Measurements from ENCODE around the gene NELFB. TPM values are rescaled to one million over a fixed set of nuclear protein-coding genes. Genes with fewer than 3 reads are reported as not detected.

Gene NELFB
- total and polyA plus RNA-seq, 3 donors from 2014 or later = 55.0 to 76.7 (median 60.9) TPM

DNA sequence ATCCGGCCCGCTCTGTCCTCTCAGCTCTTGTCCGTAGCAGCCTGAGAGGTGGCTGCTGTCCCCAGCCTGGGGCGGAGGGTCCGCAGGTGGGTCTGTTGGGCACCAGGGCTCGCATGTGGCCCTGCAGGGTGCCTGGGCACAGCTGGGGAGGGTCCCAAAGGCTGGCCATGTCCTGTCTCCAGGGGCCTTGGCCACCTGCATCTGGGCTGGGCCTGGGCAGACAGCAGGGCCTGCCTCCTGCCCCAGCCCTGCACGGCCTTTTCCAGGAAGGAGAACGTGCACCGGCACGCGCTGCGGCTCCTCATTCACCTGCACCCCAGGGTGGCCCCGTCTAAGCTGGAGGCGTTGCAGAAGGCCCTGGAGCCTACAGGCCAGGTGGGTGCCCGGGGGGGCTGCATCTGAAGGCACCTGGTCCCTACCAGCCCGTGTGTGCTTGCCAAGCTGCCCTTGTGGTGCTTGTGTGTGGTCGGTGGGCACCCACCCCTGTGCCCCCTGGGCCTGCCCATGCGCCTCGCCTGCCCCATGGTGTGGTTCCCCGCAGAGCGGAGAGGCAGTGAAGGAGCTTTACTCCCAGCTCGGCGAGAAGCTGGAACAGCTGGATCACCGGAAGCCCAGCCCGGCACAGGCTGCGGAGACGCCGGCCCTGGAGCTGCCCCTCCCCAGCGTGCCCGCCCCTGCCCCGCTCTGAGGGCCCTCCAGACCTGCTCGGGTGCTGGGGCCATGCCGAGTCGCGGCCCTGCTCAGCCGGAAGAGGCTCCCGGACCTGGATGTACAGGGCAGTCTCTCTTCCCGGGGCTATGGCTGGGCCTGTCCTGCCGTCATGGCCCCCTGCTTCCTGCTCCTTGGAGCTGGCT lies 17.3 kb downstream of the NELFB start:
- H3K9me3 ChIP-seq = no peaks in the 10 kb centered on the region
- peaks cover 22% of the 10 kb centered on the region for H3K4me1 ChIP-seq
- WGBS, 2 donors = 92 to 95% methylated on average over 9 to 36 of the region's 39 CpGs
- H3K36me3 ChIP-seq (ENCODE audit: low read depth, missing control alignments) = no peaks in the 10 kb centered on the region
- H3K4me3 ChIP-seq = no peak overlapping the region
- H3K27ac ChIP-seq = no peak overlapping the region
- TF ChIP-seq, protein P1, sequence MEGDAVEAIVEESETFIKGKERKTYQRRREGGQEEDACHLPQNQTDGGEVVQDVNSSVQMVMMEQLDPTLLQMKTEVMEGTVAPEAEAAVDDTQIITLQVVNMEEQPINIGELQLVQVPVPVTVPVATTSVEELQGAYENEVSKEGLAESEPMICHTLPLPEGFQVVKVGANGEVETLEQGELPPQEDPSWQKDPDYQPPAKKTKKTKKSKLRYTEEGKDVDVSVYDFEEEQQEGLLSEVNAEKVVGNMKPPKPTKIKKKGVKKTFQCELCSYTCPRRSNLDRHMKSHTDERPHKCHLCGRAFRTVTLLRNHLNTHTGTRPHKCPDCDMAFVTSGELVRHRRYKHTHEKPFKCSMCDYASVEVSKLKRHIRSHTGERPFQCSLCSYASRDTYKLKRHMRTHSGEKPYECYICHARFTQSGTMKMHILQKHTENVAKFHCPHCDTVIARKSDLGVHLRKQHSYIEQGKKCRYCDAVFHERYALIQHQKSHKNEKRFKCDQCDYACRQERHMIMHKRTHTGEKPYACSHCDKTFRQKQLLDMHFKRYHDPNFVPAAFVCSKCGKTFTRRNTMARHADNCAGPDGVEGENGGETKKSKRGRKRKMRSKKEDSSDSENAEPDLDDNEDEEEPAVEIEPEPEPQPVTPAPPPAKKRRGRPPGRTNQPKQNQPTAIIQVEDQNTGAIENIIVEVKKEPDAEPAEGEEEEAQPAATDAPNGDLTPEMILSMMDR (IDR thresholded peaks at IDR 0.05) = no peak
- TF ChIP-seq POLR2A (IDR thresholded peaks at IDR 0.05) = no peak
- intact Hi-C loops (cut with DNase I; ENCODE audit: low total_unique reads) = no loop called here
- H3K27me3 ChIP-seq = no peaks in the 10 kb centered on the region
- no peak for DNase-seq

DNA sequence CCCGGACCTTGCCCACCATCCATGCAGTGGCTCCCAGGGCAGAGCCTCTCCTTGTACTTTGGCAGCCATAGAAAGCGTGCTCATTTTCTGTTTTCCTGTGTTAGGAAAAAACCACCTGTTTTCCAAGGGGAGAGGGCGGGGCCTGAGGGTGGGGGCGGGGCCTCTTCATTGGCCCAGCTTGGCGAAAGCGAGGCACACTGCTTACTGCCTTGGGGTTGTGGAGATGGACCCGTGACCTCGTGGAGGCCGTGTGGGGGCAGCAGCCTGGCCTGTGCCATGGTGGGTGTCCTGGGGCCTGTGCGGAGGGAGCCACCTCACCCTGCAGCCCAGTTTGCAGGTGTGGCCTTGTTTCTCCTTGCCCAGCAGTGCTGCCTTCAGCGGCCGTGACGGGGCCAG lies 18.0 kb downstream of the NELFB start:
- intact Hi-C loops (cut with DNase I; ENCODE audit: low total_unique reads) = no loop called here
- WGBS, 2 donors = 89 to 93% methylated on average over 9 to 13 of the region's 13 CpGs
- no peak for DNase-seq
- H3K9me3 ChIP-seq = no peaks in the 10 kb centered on the region
- no peak overlapping the region for H3K4me3 ChIP-seq
- peaks cover 22% of the 10 kb centered on the region for H3K4me1 ChIP-seq
- no peak for TF ChIP-seq POLR2A (IDR thresholded peaks at IDR 0.05)
- TF ChIP-seq, protein P1 (IDR thresholded peaks at IDR 0.05) = no peak
- no peak overlapping the region for H3K27ac ChIP-seq
- H3K36me3 ChIP-seq (ENCODE audit: low read depth, missing control alignments) = no peaks in the 10 kb centered on the region
- H3K27me3 ChIP-seq = no peaks in the 10 kb centered on the region

DNA sequence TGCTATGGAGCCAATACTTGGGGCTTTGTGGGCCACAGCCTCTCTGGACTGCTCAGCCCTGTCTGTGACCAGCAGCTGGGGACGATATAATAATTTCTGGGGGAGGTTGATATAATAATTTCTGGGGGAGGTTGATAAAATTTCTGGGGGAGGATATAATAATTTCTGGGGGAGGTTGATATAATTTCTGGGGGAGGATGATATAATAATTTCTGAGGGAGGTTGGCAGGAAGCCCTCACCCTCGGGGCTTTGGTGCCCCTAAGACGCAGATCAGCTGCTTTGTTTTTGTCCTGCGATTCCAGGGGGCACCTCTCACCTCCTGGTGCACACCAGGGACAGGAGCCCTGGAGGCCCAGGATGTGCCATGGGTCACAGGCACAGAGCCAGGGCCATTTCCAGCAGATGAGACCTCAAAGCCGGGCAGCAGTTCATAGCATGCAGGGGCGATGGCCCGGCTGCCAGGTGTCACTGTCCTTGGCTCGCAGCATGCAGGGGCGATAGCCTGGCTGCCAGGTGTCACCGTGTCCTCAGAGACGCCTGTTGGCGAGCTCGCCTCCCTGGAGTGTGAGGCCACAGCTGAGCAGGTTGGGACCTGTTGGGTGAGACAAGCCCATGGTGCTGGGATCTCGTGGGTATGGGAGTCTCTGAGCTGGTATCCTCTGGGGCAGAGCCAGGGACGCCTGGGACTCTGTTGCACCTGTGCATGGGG lies 18.6 kb downstream of the NELFB start:
- H3K4me1 ChIP-seq = peaks cover 21% of the 10 kb centered on the region
- intact Hi-C loops (cut with DNase I; ENCODE audit: low total_unique reads) = no loop called here
- TF ChIP-seq POLR2A (IDR thresholded peaks at IDR 0.05) = no peak
- TF ChIP-seq, protein P1 (IDR thresholded peaks at IDR 0.05) = no peak
- H3K9me3 ChIP-seq = no peaks in the 10 kb centered on the region
- no peaks in the 10 kb centered on the region for H3K27me3 ChIP-seq
- no peak overlapping the region for H3K27ac ChIP-seq
- H3K36me3 ChIP-seq (ENCODE audit: low read depth, missing control alignments) = no peaks in the 10 kb centered on the region
- DNase-seq = no peak
- H3K4me3 ChIP-seq = no peak overlapping the region
- 64 to 73% methylated on average over 4 to 15 of the region's 15 CpGs for WGBS, 2 donors

DNA sequence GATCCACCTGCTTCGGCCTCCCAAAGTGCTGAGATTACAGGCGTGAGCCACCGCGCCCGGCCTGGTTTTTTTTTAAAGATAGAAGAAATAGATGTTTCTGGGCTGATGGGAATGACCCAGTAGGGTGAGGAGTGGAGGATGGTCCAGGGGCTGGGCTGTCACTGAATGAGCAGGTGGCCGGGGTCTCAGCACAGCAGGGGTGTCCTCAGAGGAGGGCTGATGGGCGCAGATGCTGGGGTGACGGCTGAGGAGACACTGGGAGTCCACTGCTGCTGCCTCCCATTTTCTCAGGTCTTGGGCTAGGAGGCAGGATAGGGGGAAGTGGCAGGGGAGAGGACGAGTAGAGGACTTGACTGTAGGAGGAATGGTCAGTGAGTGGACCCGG lies 20.1 kb downstream of the NELFB start:
- Histone ChIP-seq H3K27ac (no peak overlapping the region), H3K4me3 (no peak overlapping the region), H3K27me3 (no peaks in the 10 kb centered on the region), H3K4me1 (peaks cover 12% of the 10 kb centered on the region), H3K9me3 (no peaks in the 10 kb centered on the region), H3K36me3 (ENCODE audit: low read depth, missing control alignments) (no peaks in the 10 kb centered on the region)
- no peak for DNase-seq
- TF ChIP-seq, protein P1 (IDR thresholded peaks at IDR 0.05) = no peak
- TF ChIP-seq POLR2A (IDR thresholded peaks at IDR 0.05) = no peak
- intact Hi-C loops (cut with DNase I; ENCODE audit: low total_unique reads) = no loop called here
- WGBS, 2 donors = 87 to 92% methylated on average over 10 of the region's 10 CpGs

Data from testis (tissue), 3 donors.